HG02885 (cell line): ENCODE measurements around the gene ACAP3.
"Not testable (repeated sequence)": the region's sequence is repeated elsewhere in the genome, so short reads cannot be mapped to it uniquely, and the experiment has no call there.

Source experiments
- ATAC-seq: cut with Tn5 transposase; IDR thresholded peaks from one replicate; pipeline ENCODE4 v1.9.1; 2021; ENCODE audit warnings: mild to moderate bottlenecking; ENCODE audit not compliant: unreplicated experiment, poor library complexity

Gene ACAP3

GRCh38 chr1:1316199-1316598 is 8.5 kb upstream of the ACAP3 start:
- not testable (repeated sequence) for ATAC-seq

DNA sequence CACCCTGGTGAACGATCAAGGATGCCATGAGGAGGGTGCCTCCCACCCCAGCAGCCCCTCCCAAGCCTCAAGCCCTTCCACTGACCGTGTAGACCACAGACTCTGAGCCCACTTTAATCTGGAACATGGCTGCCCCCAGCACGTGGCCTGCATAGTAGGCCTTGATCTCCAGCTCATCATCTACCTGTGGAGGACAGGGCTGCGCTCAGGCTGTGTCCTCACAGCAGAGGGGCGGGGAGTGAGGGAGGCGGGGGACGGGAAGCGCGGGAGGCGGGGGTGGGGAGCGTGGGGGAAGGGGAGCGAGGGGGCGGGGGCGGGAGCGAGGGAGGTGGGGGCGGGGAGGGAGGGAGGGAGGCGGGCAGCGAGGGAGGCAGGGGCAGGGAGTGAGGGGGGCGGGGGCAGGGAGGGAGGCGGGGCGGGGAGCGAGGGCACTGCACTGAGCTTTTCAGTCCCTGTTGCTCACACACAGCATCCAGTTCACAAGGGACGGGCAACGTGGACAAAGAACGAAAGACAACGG is 7.8 kb upstream of the ACAP3 start:
- ATAC-seq, result no peak

DNA sequence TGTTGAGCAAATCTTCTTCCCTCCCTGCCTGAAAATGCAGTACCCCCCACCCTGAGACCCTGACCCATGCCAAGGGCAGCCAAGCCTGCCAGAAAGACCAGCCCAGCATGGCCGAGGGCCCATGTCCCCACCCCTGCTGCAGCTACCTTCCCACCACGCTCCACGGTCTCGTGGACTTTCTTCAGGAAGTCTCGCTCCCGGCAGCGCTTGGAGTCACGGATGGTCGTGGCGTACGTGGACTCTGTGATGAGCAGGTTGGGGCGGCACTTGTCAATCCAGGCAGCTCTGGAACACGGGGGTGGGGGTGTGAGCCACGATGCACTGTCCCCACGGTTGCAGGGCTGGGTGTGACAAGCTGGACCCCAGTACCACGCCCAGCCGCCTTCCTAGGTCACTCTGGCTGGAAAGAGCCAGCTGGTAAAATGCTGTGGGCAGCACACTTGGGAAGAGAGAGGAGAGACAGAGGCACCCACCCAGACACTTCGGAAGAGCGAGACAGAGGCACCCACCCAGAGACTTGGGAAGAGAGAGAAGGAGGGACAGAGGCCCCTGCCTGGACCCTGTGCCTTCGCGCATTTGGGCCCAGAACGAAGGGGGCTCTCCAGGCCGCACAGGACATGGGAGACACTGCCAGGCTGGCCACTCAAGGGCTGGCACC is 7.1 kb upstream of the ACAP3 start:
- no peak for ATAC-seq

GRCh38 chr1:1314237-1314586 is 6.5 kb upstream of the ACAP3 start:
- ATAC-seq, result no peak

DNA sequence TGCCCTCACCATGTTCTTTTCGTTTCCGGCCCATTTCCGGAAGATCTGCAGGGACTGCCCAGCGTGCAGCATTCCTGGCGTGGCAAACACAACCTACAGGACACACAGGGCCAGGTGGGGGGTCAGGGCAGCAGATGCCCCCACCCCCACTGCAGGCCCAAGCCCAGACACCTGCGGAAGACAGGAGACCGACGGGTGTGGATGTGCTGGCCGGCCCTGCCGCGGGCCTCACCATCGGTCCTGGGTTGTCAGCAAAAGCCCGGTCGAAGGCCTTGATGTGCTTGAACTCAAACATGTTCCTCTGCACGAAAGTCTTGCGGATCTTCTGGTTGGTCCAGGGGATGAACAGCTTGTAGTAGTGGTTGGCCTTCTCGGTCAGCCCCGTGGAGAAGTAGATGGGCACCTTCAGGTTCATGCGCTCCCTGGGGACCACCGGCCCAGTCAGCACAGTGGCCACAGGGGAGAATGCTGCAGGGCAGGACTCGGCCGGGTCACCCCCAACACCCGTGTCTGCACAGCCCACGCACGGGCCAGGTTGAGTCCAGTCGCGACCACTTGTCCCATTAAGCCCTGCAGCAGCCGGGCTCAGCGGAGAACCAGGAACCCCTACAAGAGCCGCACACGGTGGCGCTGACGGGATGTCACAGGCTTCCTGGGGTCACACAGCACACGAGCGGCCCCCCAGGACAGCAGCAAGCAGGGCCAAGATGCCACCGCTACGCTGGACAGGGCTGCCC is 5.9 kb upstream of the ACAP3 start:
- no peak for ATAC-seq

- ATAC-seq, result no peak
Observed at GRCh38 chr1:1312450-1313314, 5.0 kb upstream of the ACAP3 start.

- ATAC-seq, result no peak
Observed at GRCh38 chr1:1311107-1312104, 3.7 kb upstream of the ACAP3 start.

GRCh38 chr1:1310476-1311053 is 2.8 kb upstream of the ACAP3 start:
- ATAC-seq, result no peak

- ATAC-seq, result no peak
Observed at GRCh38 chr1:1310109-1310385, 2.3 kb upstream of the ACAP3 start.

- no peak for ATAC-seq
Observed at GRCh38 chr1:1309251-1310108, 1.8 kb upstream of the ACAP3 start.

DNA sequence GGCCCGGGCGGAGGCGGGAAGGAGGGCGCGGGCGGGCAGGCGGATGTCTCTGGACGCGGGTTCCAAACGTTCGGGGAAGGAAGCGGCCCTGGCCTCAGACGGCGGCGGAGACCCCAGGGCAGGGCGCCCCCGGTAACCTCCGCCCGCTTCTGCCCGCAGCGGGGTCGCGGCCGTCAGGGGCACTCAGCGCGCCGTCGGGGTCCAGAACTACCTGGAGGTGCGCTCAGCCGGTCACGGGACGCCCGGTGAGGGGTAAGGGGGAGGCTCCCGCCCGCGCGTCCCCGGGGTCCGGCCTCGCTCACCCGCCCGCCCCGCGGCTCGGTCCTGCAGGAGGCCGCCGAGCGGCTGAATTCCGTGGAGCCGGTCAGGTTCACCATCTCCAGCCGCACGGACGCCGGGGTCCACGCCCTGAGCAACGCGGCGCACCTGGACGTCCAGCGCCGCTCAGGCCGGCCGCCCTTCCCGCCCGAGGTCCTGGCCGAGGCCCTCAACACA is 1.1 kb upstream of the ACAP3 start:
- ATAC-seq, result no peak

DNA sequence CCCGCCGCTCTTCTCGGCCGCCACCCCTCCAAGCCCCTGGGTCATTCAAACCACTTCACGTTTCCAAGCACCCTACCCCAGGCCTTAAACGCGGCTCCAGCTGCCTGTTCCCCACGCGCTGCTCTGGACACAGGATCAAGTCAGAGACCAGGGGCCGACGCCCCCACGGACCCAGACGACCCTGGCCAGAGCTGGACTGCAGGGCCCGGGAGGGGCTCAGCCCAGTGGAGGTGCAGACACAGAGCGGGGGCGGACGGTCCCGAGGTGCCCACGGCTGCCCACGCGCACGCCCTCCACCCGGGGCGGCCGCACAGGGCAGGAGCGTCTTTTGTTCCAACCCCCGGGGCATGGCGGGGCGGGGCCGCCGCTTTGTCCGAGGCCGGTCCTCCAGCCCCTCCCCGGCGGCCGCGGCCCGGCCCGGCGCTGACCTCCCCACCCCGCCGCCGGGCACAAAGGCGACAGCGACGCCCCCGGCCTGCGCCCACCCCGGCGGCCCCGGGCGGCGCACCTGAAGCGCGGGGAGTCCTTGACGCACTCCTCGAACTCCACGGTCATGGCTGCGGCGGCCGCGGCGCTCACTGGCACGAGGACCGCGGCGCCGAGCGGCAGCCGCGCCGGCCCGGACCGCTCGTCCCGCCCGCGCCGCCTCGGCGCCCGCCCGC is 338 bp downstream of the ACAP3 start:
- peak; percentile 4 for ATAC-seq

DNA sequence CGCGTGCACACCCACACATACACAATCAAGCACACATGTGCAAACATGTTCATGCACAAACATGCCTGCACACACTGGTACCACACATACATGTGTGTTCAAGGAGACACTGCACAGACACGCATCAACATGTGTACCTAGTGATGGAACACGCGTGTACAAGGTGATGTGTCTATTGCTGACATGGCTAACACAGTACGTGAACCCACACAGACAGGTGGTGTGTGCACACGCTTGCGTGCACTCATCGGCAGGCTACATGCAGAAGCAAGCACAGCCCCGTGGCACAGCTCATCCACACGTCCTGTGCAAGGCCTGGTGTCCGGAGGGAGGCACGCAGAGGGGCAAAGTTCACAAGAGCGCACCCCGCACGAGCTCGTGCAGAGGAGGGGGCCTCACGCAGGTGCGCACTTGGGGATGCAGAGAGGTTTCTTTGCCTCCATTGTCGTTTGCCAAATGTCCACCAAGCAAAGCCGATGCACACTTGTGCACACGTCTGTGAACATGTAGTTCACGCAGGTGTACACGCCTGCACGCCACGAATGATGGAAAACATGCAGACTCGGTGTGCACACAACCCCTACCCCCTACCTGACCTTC is 969 bp downstream of the ACAP3 start:
- no peak for ATAC-seq

- ATAC-seq, result no peak
Observed at GRCh38 chr1:1306070-1306660, 1.6 kb downstream of the ACAP3 start.

DNA sequence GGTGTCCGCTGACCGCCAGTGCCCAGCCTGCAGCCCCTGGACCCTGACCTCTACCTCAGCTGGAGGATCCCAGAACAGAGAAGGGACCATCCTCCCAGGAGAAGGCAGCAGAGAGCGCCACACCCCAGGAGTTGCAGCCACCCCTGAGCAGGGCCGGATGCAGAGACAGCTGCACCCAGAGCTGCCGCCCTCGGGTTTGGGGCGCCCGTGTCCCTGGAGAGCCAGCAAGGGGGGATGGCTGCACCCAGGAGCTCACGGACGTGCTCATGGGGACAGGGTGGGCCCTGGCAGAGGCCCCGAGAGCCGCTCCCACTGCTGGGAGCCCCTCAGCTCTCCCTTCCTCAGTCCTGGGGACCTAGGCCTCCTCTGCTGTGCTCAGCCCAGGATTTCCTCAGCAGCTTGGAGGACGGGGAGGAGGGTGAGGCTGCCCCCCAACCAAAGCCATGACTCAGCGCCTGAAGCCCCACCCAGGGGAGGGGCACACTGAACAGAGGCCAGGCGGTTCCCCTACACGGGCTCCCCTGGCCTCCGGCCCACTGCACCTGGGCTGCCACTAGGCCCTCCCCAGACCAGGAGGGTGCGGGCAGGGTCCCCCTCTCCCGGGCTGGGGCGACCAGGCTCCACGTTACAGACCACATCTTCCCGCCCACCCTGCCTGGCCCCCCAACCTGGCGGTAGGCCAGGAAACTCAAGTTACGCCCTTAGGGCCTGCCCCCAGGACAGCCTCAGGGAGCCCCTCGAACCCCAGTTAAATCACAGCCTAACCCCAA is 2.2 kb downstream of the ACAP3 start:
- ATAC-seq, result no peak
